Measurements from ENCODE around the gene KRT86. TPM values are rescaled to one million over a fixed set of nuclear protein-coding genes. Genes with fewer than 3 reads are reported as not detected.

The KRT86 gene
- total and polyA plus RNA-seq, 12 donors: 0.61 to 6.2 (median 1.3) TPM; not detected in 2

- WGBS, 4 donors: 53 to 87% (median 81%) methylated on average over 2 of the region's 2 CpGs
- Histone ChIP-seq H3K36me3 (replicated peaks in 1 of 2) (no peaks in the 10 kb centered on the region), H3K4me3 (no peak overlapping the region), H3K27me3 (no peaks in the 10 kb centered on the region), H3K4me1 (replicated peaks in 1 of 2) (no peaks in the 10 kb centered on the region), H3K27ac (no peak overlapping the region), H3K9me3 (replicated peaks in 1 of 3) (peaks cover 0 to 4% (median 0%) of the 10 kb centered on the region in 3 donors)
- intact Hi-C loops (cut with DNase I): no loop called here
- DNase-seq: no peak
- TF ChIP-seq POLR2A (IDR thresholded peaks at IDR 0.05) (no peak), CTCF (IDR thresholded peaks at IDR 0.05) (no peak)
Measured at GRCh38 chr12:52336641-52337040, 62.2 kb downstream of the KRT86 start.

GRCh38 chr12:52337054-52337453, 62.6 kb downstream of the KRT86 start:
- no peaks in the 10 kb centered on the region for H3K36me3 ChIP-seq (replicated peaks in 1 of 2)
- DNase-seq: no peak
- no peaks in the 10 kb centered on the region for H3K4me1 ChIP-seq (replicated peaks in 1 of 2)
- WGBS, 4 donors: 33 to 43% (median 40%) methylated on average over 1 of the region's 1 CpG
- intact Hi-C loops (cut with DNase I): no loop called here
- no peak overlapping the region for H3K27ac ChIP-seq
- no peak overlapping the region for H3K4me3 ChIP-seq
- TF ChIP-seq CTCF (IDR thresholded peaks at IDR 0.05) (no peak), POLR2A (IDR thresholded peaks at IDR 0.05) (no peak)
- peaks cover 0 to 4% (median 0%) of the 10 kb centered on the region in 3 donors for H3K9me3 ChIP-seq (replicated peaks in 1 of 3)
- no peaks in the 10 kb centered on the region for H3K27me3 ChIP-seq

GRCh38 chr12:52338241-52338960, 64.0 kb downstream of the KRT86 start:
- no peak overlapping the region for H3K4me3 ChIP-seq
- TF ChIP-seq CTCF (IDR thresholded peaks at IDR 0.05) (no peak), POLR2A (IDR thresholded peaks at IDR 0.05) (no peak)
- no peaks in the 10 kb centered on the region for H3K4me1 ChIP-seq (replicated peaks in 1 of 2)
- no peaks in the 10 kb centered on the region for H3K27me3 ChIP-seq
- 66 to 77% (median 71%) methylated on average over 10 of the region's 10 CpGs for WGBS, 4 donors
- DNase-seq: no peak
- peaks cover 0 to 4% (median 0%) of the 10 kb centered on the region in 3 donors for H3K9me3 ChIP-seq (replicated peaks in 1 of 3)
- H3K27ac ChIP-seq: no peak overlapping the region
- no peaks in the 10 kb centered on the region for H3K36me3 ChIP-seq (replicated peaks in 1 of 2)
- intact Hi-C loops (cut with DNase I): no loop called here

- Histone ChIP-seq H3K27ac (no peak overlapping the region), H3K36me3 (replicated peaks in 1 of 2) (no peaks in the 10 kb centered on the region), H3K4me3 (no peak overlapping the region), H3K4me1 (replicated peaks in 1 of 2) (no peaks in the 10 kb centered on the region), H3K9me3 (replicated peaks in 1 of 3) (peaks cover 0 to 4% (median 0%) of the 10 kb centered on the region in 3 donors), H3K27me3 (no peaks in the 10 kb centered on the region)
- DNase-seq: no peak
- intact Hi-C loops (cut with DNase I): no loop called here
- 86 to 97% (median 90%) methylated on average over 4 to 14 of the region's 14 CpGs for WGBS, 4 donors
- TF ChIP-seq CTCF (IDR thresholded peaks at IDR 0.05) (no peak), POLR2A (IDR thresholded peaks at IDR 0.05) (no peak)
Measured at GRCh38 chr12:52341066-52341580, 66.7 kb downstream of the KRT86 start.
